Gastrocnemius medialis (tissue), 4 donors: ENCODE results near the gene BASP1. TPM values are rescaled to one million over a fixed set of nuclear protein-coding genes. Genes with fewer than 3 reads are reported as not detected.

Experiments
- ATAC-seq, 2 donors: fragments of 150-250 bp; one replicate each; pipeline ENCODE4 v1.9.1; 2016
- DNase-seq, 2 donors: peaks; one replicate each; pipeline ENCODE4 v3.0.0-alpha.2; 2019
- H3K27ac ChIP-seq, 4 donors: fragments of 200-600 bp; sonication (generic); 1 replicate in 1 of 4; 2 replicates in 3 of 4; pipeline ENCODE4 v1.5.1; 2016 to 2018; ENCODE audit warnings: mild to moderate bottlenecking in 2 of 4, moderate library complexity in 1 of 4
- H3K27me3 ChIP-seq, 3 donors: fragments of 200-600 bp; sonication (generic) in 2 of 3; 1 replicate in 1 of 3; 2 replicates in 2 of 3; pipeline versions ENCODE4 v1.5.1 to v1.6.0; 2016 to 2019; ENCODE audit warnings: mild to moderate bottlenecking in 1 of 3, moderate library complexity in 1 of 3
- H3K36me3 ChIP-seq, 2 donors: fragments of 200-600 bp; sonication (generic) in 1 of 2; one replicate each; pipeline ENCODE4 v1.5.1; 2017 to 2018
- H3K4me1 ChIP-seq, 2 donors: fragments of 200-600 bp; sonication (generic) in 1 of 2; one replicate each; pipeline ENCODE4 v1.5.1; 2016 to 2017; ENCODE audit warnings: mild to moderate bottlenecking in 2 of 2
- H3K4me3 ChIP-seq, 4 donors: fragments of 200-600 bp; sonication (generic) in 3 of 4; 1 replicate in 1 of 4; 2 replicates in 3 of 4; pipeline ENCODE4 v1.5.1; 2016 to 2019; ENCODE audit warnings: mild to moderate bottlenecking in 2 of 4
- H3K9me3 ChIP-seq, 3 donors: fragments of 200-600 bp; sonication (generic) in 2 of 3; 1 replicate in 1 of 3; 2 replicates in 2 of 3; pipeline ENCODE4 v1.5.1; 2016 to 2019
- POLR2A ChIP-seq, 2 donors: fragments of 450-650 bp; IDR thresholded peaks; one replicate each; pipeline ENCODE4 v1.6.1; 2017; ENCODE audit warnings: antibody characterized with exemption in 2 of 2, mild to moderate bottlenecking in 2 of 2, moderate library complexity in 2 of 2
- in situ Hi-C, 4 donors: fragments of 200-750 bp; cut with MboI; loops; one replicate each; pipeline versions ENCODE4 v1.15.0 to v1.8.0; 2017; ENCODE audit warnings: low sequenced_read_pairs in 4 of 4
- intact Hi-C: fragments of 100-400 bp; cut with DNase I; formaldehyde crosslinking; loops from one replicate; pipeline ENCODE4 v1.15.1; 2023; ENCODE audit warnings: low total_unique reads
- total RNA-seq, 4 donors: library from RNA; depleted of rRNA; stranded (reverse); fragments of >200 nt; gene quantifications; one replicate each; pipeline versions ENCODE4 v1.1.0 to v1.2.3, GENCODE V29; 2016
- TF ChIP-seq, protein P1 (sequence below), 5 experiments: fragments of 450-650 bp in 3 of 5; fragments of 200-600 bp in 2 of 5; sonication (generic) in 2 of 5; IDR thresholded peaks in 4 of 5; conservative IDR thresholded peaks in 1 of 5; 1 replicate in 4 of 5; 2 replicates in 1 of 5; pipeline ENCODE4 v1.5.1; 2016 to 2019; ENCODE audit warnings: antibody characterized with exemption in 5 of 5, mild to moderate bottlenecking in 3 of 5, moderate library complexity in 3 of 5

Gene BASP1
- total RNA-seq, 4 donors from 2014 or later: 0.82 to 4.0 (median 4.0) TPM; not detected in 1

DNA sequence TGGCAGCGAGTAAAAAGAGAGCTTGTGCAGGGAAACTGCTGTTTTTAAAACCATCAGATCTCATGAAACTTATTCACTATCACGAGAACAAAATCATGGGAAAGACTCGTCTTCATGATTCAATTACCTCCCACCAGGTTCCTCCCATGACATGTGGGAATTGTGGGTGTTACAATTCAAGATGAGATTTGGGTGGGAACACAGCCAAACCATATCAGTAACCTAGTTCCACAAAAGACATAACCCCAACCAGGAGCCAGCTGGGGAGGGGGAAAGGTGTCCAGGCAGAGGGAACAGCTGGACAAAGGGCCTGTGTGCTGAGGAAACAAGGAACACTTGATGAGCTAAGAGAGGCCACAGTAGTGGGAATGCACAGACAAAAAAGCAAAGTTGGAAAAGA is 71.1 kb downstream of the BASP1 start:
- no peaks in the 10 kb centered on the region for H3K4me1 ChIP-seq
- no peak for ATAC-seq
- H3K27me3 ChIP-seq: no peaks in the 10 kb centered on the region
- no peak overlapping the region for H3K27ac ChIP-seq
- no peaks in the 10 kb centered on the region for H3K9me3 ChIP-seq
- DNase-seq: no peak
- in situ Hi-C loops: no loop called here
- H3K4me3 ChIP-seq: no peak overlapping the region
- intact Hi-C loops: no loop called here
- no peaks in the 10 kb centered on the region for H3K36me3 ChIP-seq
- TF ChIP-seq POLR2A (IDR thresholded peaks at IDR 0.05): no peak
- TF ChIP-seq, protein P1, sequence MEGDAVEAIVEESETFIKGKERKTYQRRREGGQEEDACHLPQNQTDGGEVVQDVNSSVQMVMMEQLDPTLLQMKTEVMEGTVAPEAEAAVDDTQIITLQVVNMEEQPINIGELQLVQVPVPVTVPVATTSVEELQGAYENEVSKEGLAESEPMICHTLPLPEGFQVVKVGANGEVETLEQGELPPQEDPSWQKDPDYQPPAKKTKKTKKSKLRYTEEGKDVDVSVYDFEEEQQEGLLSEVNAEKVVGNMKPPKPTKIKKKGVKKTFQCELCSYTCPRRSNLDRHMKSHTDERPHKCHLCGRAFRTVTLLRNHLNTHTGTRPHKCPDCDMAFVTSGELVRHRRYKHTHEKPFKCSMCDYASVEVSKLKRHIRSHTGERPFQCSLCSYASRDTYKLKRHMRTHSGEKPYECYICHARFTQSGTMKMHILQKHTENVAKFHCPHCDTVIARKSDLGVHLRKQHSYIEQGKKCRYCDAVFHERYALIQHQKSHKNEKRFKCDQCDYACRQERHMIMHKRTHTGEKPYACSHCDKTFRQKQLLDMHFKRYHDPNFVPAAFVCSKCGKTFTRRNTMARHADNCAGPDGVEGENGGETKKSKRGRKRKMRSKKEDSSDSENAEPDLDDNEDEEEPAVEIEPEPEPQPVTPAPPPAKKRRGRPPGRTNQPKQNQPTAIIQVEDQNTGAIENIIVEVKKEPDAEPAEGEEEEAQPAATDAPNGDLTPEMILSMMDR (IDR thresholded peaks at IDR 0.05 in 4 of 5, conservative IDR thresholded peaks at IDR 0.05 in 1 of 5): no peak

DNA sequence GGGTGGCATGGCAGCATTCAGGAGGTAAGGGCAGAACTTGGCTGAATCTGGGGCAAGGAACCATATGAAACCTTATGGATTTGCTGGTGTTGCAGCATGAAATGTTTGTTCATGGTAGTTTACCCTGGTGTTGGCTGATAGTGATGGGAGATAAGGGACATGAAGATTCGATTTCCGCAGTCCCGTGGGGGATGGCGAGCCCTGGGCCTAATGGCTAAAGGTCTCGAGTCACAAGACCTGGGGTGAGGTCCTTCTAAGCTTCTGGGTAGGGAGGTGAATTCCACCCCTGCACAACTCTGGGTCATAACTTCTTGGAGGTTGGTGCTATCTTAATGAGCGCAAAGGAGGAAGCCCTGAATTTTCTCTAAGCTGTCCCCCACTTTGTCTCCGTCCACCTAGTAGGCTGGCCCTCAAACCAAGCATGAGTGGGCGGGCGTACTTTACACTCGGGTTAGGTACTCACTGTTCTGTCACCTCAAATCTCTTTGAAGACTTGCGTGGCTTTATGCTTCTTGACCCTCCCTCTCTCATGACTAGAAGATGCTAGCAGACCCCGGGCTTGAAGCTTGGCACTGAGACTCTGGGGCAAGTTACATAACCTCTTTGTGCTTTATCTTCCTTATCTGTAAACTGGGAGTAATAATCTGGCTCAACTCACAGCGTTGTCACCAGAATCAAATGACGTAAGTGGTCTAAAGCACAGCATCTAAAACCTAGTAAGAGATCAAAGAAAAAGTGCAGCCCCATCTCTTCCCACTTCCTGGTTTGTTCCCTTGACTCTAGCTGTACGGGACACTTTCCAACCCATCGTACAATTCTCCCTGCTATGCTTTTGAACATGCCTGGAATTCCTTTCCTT is 72.5 kb downstream of the BASP1 start:
- in situ Hi-C loops: no loop called here
- no peak for DNase-seq
- ATAC-seq: no peak
- intact Hi-C loops: no loop called here
- Histone ChIP-seq H3K36me3 (no peaks in the 10 kb centered on the region), H3K27ac (no peak overlapping the region), H3K27me3 (no peaks in the 10 kb centered on the region), H3K4me1 (no peaks in the 10 kb centered on the region), H3K9me3 (no peaks in the 10 kb centered on the region), H3K4me3 (no peak overlapping the region)
- TF ChIP-seq, protein P1 (IDR thresholded peaks at IDR 0.05 in 4 of 5, conservative IDR thresholded peaks at IDR 0.05 in 1 of 5): no peak
- TF ChIP-seq POLR2A (IDR thresholded peaks at IDR 0.05): no peak

DNA sequence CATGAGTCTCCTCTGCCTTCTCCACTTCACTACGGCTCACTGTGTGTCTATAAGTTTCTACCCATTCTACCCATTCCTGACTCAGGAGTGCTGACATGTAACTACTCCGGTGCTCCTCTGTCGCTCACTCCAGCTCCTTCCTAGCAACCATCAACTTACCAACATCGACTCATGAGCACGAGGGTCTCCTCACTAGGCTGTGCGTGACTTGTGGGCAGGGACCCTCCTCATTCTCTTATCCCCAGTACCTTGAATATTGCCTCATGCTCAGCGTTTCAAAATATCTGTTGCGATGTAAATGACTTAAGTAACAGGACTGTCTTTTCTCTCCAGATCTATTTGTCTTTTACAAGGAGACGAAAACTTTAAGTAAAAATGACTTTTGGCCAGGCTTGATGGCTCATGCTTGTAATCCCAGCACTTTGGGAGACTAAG is 73.1 kb downstream of the BASP1 start:
- H3K4me3 ChIP-seq: no peak overlapping the region
- no peak overlapping the region for H3K27ac ChIP-seq
- H3K9me3 ChIP-seq: no peaks in the 10 kb centered on the region
- TF ChIP-seq POLR2A (IDR thresholded peaks at IDR 0.05): no peak
- TF ChIP-seq, protein P1 (IDR thresholded peaks at IDR 0.05 in 4 of 5, conservative IDR thresholded peaks at IDR 0.05 in 1 of 5): no peak
- no peak for DNase-seq
- ATAC-seq: no peak
- H3K36me3 ChIP-seq: no peaks in the 10 kb centered on the region
- in situ Hi-C loops (no loop called here), intact Hi-C loops (no loop called here)
- no peaks in the 10 kb centered on the region for H3K4me1 ChIP-seq
- no peaks in the 10 kb centered on the region for H3K27me3 ChIP-seq

DNA sequence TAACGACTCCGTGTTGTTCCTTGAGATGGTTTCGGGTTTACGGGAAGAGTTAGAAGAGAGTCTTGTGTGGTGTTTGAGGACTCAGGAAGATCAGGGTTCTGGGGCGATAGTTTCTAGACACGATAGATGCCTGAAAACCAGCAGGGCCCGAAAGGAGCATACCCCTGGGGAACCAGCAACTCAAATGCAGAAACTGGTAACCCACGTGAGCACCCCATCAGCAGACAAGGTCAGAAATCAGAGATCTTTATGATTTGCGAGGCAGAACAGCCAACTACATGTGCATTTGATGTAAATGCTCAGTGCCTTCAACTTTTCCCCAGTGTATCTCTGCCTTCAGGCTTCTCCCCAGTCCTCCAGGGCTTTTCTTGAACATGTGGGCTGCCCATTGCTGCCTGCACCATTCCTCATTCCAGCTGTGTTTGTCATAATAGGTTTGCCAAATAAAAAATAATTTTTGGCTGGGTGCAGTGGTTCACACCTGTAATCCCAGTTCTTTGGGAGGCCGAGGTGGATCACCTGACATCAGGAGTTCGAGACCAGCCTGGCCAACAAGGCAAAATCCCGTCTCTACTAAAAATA is 75.1 kb downstream of the BASP1 start:
- H3K4me3 ChIP-seq: no peak overlapping the region
- no peaks in the 10 kb centered on the region for H3K4me1 ChIP-seq
- DNase-seq: no peak
- ATAC-seq: no peak
- intact Hi-C loops: no loop called here
- H3K36me3 ChIP-seq: no peaks in the 10 kb centered on the region
- H3K9me3 ChIP-seq: no peaks in the 10 kb centered on the region
- no peaks in the 10 kb centered on the region for H3K27me3 ChIP-seq
- in situ Hi-C loops: no loop called here
- no peak overlapping the region for H3K27ac ChIP-seq
- TF ChIP-seq POLR2A (IDR thresholded peaks at IDR 0.05): no peak
- TF ChIP-seq, protein P1 (IDR thresholded peaks at IDR 0.05 in 4 of 5, conservative IDR thresholded peaks at IDR 0.05 in 1 of 5): no peak
